ENCODE measurements around the gene MYH7. TPM values are rescaled to one million over a fixed set of nuclear protein-coding genes. Genes with fewer than 3 reads are reported as not detected.
A peak's percentile ranks its signal among the peaks of the same experiment; 100 is the strongest.

The MYH7 gene
- total RNA-seq, 2 experiments from 2014 or later: not detected

DNA sequence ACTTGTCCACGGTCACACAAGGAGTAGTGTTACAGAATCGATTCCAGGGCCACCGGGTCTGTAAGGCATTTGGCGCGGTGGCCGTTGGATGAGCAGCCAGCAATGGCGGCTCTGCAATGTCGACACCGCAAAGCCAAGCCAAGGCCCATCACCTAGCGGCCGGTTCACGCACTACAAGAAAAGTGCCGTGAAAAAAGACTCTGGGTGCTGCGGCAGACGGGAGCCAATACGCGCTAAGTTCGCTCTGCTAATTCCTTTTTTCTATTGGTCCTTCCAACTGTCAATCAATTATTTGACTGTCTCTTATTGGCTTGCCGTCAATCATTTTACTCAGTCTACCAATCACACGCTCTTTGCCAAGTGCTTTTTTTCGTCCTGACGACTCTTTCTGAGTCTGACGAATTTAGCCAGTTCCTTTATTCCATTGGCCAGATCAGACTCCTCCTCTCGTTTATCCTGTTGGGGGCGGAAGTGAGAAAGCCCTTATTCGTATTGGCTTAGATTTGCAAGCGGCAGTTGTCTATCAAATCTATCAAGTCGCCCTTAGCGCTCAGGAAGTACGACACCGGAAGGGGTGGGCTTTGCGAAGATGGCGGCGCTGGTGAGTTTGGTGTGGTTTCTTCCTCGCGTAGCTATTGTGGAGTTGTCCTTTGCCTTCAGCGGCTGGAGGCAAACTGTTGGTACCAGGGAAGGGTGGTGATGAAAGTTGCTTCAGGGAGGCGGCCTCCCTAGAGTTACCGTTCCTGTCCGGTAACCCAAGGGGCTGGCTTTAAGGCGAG is 33.9 kb upstream of the MYH7 start, which contains the start of gene NGDN:
Gene NGDN, plus strand, starts transcription at position 577 of the 779 bp plus-strand sequence. Its CDS starts 13 bp downstream, at position 590.
- peaks cover 2% of the 10 kb centered on the region for H3K9me3 Mint-ChIP-seq
- H3K27me3 Mint-ChIP-seq: no peaks in the 10 kb centered on the region
- peaks cover 14% of the 10 kb centered on the region for H3K36me3 Mint-ChIP-seq (ENCODE audit: low read depth)
- H3K4me3 Mint-ChIP-seq: no peak within 1 kb of the TSS
- CTCF ChIA-PET: interaction anchor here (1.1 to 2.1 kb wide), 6 partner anchors 9 to 349 kb away, joined by 3 to 7 read pairs (median 4); no protein-coding TSS in a partner anchor
- no peak within 1 kb of the TSS for H3K27ac Mint-ChIP-seq
- H3K4me1 Mint-ChIP-seq (ENCODE audit: low read depth): peaks cover 17% of the 10 kb centered on the region
- TF ChIP-seq CTCF (IDR thresholded peaks at IDR 0.05): peak; percentile 78
- ATAC-seq: peak; percentile 93
- DNase-seq: peak; percentile 96
- intact Hi-C loops (cut with micrococcal nuclease): loop anchor here (2.0 kb wide), 1 partner anchor 147 kb away; no protein-coding TSS in a partner anchor
- POLR2A ChIA-PET: interaction anchor here (1.1 kb wide), 2 partner anchors 53 to 69 kb away, joined by 3 read pairs; no protein-coding TSS in a partner anchor

DNA sequence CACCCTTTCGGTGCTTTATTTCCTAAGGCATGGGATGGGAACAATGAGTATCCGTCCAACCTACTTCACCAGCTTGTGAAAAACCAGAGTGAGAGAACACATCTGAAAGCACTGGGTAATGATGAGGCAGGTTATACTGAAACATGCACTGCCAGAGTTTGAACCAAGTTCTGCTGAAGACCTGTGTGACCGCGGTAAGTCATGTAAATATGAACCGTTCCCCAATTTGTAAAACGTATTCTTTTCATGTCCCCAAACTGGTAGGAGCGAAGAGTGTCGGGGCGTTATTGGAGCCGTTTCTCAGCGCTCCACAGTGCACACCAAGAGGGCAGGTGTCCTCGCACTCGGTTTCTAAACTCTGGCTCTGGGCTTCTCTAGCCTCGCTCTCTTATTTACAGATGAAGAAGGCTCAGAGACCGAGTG is 33.3 kb upstream of the MYH7 start:
- POLR2A ChIA-PET: no interaction called here
- ATAC-seq: no peak

DNA sequence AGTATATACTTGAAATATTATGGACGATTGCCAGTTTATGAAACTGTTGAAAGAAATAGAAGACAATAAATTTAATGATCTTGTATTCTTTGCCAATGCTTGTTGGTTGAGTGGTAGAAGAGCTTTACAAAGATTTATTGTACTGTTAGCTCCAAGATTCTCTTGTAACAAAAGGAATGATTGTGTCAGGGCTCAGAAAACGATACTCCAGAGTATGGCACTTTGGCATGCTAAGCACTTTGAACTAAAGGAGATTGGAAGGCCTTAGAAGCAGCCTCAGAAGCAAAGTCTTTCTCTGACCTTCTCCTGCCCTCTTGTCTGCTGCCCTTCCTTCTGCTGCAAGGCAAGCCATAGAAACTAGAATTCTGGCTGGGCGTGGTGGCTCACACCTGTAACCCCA is 29.8 kb upstream of the MYH7 start:
- CTCF ChIA-PET: no interaction called here
- ATAC-seq (no peak), DNase-seq (no peak)
- POLR2A ChIA-PET: interaction anchor here (0.9 kb wide), 1 partner anchor 143 kb away, joined by 4 read pairs; no protein-coding TSS in a partner anchor
- TF ChIP-seq CTCF (IDR thresholded peaks at IDR 0.05): no peak
- Mint-ChIP-seq H3K4me3 (no peak overlapping the region), H3K27ac (no peak overlapping the region), H3K36me3 (ENCODE audit: low read depth) (no peaks in the 10 kb centered on the region), H3K4me1 (ENCODE audit: low read depth) (peaks cover 5% of the 10 kb centered on the region), H3K27me3 (peaks cover 3% of the 10 kb centered on the region), H3K9me3 (peaks cover 2% of the 10 kb centered on the region)
- intact Hi-C loops (cut with micrococcal nuclease): no loop called here

More for the DNA sequence above, 33.3 kb upstream of the MYH7 start:
- CTCF ChIA-PET: interaction anchor here (0.6 to 1.5 kb wide), 11 partner anchors 10 to 168 kb away, joined by 3 to 8 read pairs (median 4); partner anchors contain the start of gene PABPN1
- no peak overlapping the region for H3K27ac Mint-ChIP-seq
- no peaks in the 10 kb centered on the region for H3K27me3 Mint-ChIP-seq
- no peak overlapping the region for H3K4me3 Mint-ChIP-seq
- H3K4me1 Mint-ChIP-seq (ENCODE audit: low read depth): peaks cover 17% of the 10 kb centered on the region
- H3K9me3 Mint-ChIP-seq: peaks cover 2% of the 10 kb centered on the region
- peaks cover 12% of the 10 kb centered on the region for H3K36me3 Mint-ChIP-seq (ENCODE audit: low read depth)
- no peak for TF ChIP-seq CTCF (IDR thresholded peaks at IDR 0.05)
- DNase-seq: no peak
- intact Hi-C loops (cut with micrococcal nuclease): loop anchor here (2.0 kb wide), 1 partner anchor 146 kb away; no protein-coding TSS in a partner anchor

- TF ChIP-seq CTCF (IDR thresholded peaks at IDR 0.05): no peak
- ChIA-PET CTCF (no interaction called here), POLR2A (interaction anchor here (0.9 kb wide), 1 partner anchor 143 kb away, joined by 4 read pairs; no protein-coding TSS in a partner anchor)
- no peak for ATAC-seq
- peaks cover 5% of the 10 kb centered on the region for H3K4me1 Mint-ChIP-seq (ENCODE audit: low read depth)
- no peaks in the 10 kb centered on the region for H3K36me3 Mint-ChIP-seq (ENCODE audit: low read depth)
- DNase-seq: no peak
- no peak overlapping the region for H3K27ac Mint-ChIP-seq
- H3K4me3 Mint-ChIP-seq: no peak overlapping the region
- peaks cover 3% of the 10 kb centered on the region for H3K27me3 Mint-ChIP-seq
- intact Hi-C loops (cut with micrococcal nuclease): no loop called here
- H3K9me3 Mint-ChIP-seq: peaks cover 2% of the 10 kb centered on the region
Measured at GRCh38 chr14:23464700-23465099, 29.2 kb upstream of the MYH7 start.

DNA sequence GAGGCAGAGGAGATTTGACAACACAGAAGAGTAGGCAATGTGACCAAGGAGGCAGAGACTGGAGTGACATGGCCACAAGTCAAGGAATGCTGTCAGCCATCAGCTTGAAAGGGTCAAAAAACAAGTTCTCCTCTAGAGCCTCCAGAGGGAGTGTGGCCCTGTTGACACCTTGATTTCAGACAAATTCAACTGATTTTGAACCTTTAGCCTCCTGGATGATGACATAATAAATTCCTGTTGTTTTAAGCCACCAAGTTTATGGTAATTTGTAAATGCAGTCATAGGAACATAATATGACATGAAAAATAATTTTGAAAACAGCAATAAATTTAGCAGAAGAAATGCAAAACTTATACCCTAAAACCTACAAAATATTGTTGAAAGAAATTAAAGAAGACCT is 25.5 kb upstream of the MYH7 start:
- POLR2A ChIA-PET: interaction anchor here (0.6 kb wide), 1 partner anchor 157 kb away, joined by 3 read pairs; no protein-coding TSS in a partner anchor
- intact Hi-C loops (cut with micrococcal nuclease): no loop called here
- Mint-ChIP-seq H3K36me3 (ENCODE audit: low read depth) (no peaks in the 10 kb centered on the region), H3K27ac (no peak overlapping the region), H3K27me3 (peaks cover 8% of the 10 kb centered on the region), H3K4me1 (ENCODE audit: low read depth) (no peaks in the 10 kb centered on the region), H3K4me3 (no peak overlapping the region), H3K9me3 (no peaks in the 10 kb centered on the region)
- DNase-seq (no peak), ATAC-seq (no peak)
- no peak for TF ChIP-seq CTCF (IDR thresholded peaks at IDR 0.05)
- CTCF ChIA-PET: no interaction called here
